Dedifferentiated amniotic fluid mesenchymal stem cell (primary cell): Measurements from ENCODE around the gene SNRPD3.
"Not testable (repeated sequence)": the region's sequence is repeated elsewhere in the genome, so short reads cannot be mapped to it uniquely, and the experiment has no call there.

Experiments
- DNase-seq: peaks from one replicate; pipeline ENCODE4 v3.0.0-alpha.2; 2016; ENCODE audit errors: extremely low spot score

Gene SNRPD3

DNA sequence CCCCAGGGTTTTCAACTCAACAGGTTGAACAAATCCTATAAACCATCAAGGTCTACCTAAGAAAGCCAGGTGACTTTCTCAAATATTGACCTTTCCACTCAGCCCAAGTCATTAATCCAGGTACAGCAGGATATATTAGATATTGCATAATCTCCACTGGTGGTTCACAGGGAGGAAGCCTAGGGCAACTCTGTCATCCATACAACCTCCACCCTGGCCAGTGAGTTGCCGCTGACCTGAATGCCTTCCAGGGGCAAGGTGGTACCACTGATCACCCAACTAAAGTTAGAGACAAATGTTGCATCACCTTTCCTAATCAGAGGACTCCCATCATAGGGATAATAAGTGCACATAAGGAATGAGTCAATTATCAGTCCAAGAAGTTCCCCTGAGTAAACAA lies 23.7 kb upstream of the SNRPD3 start:
- DNase-seq = no peak

DNA sequence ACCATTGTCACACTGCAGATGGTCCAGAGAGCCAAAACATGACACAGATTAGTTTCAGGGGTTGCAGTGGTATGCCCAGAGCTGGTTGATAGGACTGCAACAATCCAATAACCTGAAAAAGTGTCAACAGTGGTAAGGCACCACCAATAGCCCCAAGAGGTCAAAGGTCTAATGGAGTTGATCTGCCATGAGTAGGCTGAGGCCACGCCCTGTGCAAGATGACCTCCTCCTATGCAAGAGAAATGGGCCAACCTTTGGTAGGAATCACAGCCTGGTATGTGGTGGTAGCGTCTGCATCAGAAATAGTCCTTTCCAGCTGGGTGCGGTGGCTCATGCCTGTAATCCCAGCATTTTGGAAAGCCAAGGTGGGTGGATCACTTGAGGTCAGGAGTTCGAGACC lies 20.5 kb upstream of the SNRPD3 start:
- no peak for DNase-seq

DNA sequence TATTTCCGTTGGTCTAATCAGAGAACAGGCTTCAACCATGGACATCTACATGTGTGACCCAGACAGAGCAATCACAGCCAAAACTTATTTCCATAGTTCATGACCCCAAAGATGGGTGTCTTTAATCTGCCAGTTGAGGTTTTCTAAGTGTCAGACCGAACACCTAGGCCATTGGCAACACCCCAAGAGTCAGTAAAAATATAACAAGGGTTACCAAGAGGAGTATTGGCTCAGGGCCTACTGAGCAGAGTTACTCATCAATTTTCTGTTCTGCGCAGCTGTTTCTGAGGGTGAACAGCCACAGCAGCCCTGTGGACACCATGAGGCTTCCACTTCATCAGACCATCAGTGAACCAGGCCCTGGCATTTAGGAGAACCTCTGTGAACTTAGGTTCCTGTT lies 19.7 kb upstream of the SNRPD3 start:
- no peak for DNase-seq

DNA sequence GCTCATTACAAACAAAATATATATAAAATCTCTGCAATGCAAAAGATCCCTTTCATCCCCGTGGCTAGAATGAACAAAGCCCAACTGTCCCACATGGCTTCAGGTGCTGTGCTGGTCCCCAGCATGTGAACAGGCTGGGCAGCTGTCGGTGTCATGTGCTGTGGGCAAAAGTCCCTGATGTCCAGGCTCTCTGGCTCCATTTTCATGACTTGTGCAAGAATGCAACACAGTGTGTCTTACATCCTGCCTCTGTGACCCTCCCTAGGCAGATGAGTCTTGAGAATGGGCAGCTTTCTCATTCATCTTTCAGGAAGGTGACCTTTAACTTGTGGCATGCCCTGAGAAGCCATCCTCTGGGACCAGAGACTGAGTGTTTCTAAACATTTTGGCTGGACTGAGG lies 15.3 kb upstream of the SNRPD3 start:
- no peak for DNase-seq

DNA sequence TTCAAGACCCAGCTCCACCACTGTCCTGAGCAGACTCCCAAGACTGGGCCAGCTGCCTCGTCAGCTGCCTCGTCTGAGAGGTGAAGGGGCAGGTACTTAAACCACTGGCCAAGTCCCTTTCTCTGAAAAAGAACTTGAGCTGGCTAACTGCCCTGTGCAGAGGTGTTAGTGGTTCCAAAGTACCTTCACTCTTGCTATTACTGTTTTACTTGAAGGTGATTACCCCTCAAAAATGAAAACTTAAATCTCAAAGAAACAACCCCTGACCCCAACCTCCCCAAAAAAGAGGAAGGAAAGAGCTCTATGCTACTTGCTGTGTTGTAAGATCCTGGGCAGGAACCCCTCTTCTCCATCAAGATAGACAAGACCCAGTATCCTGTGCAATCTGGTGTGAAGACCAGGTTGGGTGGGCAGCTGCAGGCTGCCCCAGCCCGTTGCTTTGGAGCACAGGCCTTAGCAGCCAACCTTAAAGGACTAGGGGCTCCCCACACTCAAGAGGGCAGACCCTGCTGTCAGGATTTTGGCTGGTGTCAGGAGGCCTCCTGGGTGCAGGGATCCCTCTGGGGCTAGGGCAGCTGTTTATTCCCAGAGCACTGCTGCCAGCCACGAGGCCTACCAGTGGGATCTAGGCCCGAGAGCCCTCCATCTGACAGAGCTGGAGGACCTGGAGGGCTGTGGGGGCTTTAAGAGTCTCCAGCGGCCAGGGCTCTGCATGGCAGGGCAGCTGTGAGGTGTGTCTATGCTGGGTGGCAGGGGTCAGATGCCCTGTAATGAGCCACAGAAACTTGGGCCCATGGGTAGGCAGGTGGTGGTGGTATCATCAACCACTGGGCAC lies 13.9 kb upstream of the SNRPD3 start:
- DNase-seq = no peak

DNA sequence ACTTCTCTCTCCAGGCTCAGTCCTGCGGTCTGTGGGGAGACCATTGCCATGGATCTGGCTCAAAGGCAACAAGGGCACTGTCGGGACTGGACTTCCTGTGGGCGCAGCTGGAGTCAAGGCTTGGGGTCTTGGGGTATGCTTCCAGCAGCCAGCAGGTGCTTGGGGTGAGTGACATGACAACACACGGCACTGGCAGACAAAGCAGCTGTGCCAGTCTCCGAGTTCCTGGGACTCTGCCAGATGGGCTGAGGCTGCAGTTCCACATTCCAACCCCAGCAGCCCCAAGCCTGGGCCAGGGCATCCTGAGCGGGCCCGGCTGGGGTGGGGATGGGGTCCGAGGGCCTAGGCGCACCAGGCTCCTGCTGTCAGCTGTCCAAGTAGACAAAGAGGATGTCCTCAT lies 13.2 kb upstream of the SNRPD3 start:
- no peak for DNase-seq

DNA sequence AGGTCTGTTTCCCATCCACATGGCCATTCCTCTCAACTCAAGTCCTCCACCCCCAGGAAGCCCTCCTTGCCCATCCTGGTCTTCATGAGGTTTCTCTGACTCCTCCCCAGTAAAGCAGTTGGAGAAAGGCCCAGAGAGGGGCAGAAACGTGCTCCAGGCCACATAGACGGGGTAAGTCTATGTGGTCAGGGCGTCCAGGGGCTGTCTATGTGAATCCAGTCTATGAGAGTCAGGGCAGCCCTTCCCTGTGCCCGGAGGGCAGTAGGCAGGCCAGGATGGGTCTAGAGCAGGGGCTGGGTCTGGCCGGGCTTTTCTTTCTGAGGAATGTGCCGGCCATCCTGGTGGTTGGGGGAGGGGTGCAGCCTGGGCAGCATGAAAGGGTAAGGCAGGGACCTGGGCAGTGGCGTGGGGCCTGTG lies 12.6 kb upstream of the SNRPD3 start:
- DNase-seq = no peak

DNA sequence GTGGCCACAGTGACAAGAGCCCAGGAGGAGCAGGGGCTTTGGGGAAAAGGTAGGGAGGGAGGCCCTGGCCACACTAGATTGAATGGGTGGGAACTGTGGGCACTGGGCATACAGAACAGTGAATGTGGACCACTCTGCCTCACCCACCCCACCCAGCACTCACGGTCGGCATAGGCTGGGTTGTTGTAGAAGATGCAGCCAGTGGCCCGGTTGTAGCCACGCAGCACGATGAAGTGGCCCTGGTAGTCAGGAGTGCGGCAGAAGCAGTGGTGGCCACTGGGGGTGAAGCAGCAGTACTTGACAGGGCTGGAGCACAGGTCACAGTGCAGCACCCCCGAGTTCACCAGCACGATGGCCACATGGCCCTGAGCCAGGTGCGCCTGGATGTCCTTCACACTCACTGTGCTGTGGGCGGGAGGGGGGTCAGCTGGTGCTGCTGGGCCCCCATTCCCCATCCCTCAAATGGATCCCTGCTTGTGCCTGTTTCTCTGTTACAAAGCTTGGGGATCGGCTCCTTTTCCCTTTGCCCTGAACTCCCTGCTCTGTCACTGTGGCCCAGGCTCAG lies 12.0 kb upstream of the SNRPD3 start:
- DNase-seq = no peak

DNA sequence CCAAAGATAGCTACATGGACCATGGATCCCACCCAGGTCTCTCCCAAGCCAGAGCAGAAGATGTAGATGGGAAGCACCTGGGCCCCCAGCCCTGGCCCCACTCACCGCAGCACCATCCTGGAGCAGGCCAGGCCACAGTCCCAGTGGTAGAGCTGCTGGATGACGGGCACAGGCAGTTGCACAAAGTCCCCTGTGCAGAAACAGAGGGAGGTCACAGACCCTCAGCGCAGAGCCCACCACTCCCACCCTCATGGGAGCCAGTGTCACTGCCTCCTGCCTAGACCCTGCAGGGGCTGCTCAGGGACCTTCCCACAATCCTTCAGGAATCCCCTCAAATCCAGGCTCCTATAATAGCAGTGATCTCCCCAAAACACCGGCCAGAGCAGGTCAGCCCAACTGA lies 7.0 kb upstream of the SNRPD3 start:
- no peak for DNase-seq

DNA sequence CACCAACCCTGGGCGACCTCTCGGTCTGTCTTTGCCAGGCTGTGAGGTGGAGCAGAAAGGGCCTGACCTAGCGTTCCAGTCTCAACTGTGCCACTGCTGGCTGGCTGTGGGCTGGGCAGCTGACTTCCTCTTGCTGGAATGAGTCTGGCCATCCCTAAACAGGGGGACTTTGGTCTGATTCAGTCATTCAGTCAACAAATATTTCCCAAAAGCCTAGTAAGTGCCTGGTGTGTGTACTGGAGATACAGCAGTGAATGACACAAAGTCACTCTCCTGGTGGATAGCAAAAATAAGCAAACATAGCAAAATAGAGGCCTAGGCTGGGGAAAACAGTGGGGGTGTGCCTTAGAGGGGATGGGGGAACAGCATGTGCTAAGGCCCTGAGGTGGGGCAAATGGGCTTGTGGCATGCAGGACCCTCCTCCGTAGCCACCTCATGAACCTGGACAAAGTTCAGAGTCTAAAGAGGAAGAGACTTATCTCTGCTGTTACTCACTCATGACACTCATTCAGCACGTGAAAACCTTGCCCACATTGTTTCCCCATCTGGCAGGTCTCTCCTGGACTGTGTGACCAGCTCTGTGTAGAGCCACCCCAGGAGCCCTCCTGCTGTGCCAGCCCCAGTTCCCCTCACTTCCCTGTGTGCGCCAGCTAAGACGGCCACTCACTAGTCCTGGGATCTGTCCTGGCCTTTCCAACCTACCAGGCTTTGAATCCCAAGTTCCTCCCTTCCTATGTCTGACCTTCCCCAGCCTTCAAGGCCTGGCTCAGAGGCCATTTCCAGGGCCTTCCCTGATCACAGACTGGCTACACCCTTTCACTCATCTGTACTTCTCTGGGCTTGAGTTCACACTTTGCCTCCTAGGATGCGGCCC lies 5.5 kb upstream of the SNRPD3 start:
- DNase-seq = no peak

DNA sequence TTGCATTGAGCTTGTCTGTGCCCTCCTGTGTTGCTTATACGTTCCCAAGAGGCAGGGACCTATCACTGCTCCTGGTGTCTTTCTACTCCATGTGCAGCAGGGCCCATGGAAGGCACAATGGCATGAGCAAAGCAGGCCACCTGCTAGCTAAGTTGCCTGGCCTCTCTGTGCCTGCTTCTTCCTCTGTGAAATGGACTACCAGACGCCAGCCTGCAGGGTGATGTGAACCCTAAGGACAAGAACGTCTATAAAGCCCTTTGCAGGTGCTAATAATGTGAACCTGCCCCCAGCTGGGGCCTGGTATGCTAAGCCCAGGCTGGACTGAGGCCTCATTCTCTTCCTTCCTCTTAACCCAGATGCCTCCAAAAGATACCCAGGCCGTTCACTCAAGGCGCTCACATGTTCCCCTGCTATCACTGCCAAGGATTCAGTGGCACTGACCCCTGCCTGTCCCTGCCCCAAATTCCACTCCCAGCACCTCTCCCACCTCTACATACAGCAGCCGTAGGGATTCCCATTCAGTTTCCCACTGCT lies 4.8 kb upstream of the SNRPD3 start:
- DNase-seq = no peak

DNA sequence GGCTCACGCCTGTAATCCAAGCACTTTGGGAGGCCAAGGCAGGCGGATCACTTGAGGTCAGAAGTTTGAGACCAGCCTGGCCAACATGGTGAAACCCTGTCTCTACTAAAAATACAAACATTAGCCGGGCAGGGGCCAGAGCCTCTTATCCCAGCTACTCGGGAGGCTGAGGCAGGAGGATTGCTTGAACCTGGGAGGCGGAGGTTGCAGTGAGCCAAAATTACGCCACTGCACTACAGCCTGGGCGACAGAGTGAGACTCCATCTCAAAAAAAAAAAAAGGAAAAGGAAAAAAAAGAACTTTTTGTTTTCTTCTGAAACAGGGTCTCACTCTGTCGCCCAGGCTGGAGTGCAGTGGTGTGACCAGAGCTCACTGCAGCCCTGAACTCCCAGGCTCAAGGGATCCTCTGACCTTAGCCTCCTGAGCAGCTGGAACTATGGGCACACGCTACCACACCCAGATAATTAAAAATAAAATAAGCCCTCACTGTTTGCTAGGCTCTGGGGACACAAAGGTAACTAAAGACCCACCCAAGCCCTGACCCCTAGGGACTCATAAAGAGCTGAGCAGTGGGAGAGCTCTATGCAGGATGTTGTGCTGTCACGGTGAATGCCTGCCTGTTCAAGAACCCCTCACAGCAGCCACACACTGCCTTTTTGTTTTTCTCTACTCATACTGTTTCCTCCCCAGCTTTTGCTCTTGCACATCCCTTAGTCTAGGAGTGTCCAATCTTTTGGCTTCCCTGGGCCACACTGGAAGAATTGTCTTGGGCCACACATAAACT lies 3.1 kb upstream of the SNRPD3 start:
- DNase-seq = not testable (repeated sequence)

DNA sequence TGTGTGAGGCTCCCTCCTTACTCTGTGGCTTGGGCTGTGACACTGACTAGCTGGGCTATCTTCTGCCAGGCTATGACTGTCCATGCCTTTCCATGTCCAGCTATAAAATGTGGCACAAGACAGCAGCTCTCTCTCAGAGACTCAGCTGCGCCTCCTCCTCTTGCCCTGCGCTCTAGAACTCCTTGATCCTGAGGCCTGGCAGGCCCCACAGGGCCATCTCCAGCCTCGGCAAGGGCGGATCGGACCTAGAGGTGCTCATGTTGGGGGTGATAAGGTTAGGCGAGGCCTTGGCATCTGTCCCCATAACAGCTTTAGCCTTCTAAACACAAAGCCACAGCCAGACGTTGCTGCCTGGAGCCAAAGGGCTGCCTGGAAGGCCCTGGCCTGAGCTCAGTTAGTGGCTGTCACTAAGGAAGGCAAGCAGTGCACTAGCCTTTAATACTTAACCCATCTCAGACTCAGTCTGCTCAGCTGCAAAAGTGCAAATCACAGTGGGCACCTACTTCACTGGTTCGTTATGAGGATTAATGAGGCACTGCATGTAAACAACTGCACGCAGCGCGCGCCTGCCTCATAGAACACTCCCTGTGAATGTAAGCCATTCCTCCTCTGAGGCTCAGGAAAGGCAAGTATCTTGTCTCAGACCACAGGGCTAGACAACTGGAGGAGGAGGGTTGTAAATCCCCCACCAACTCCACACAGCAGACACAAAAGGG lies 2.0 kb upstream of the SNRPD3 start:
- no peak for DNase-seq

DNA sequence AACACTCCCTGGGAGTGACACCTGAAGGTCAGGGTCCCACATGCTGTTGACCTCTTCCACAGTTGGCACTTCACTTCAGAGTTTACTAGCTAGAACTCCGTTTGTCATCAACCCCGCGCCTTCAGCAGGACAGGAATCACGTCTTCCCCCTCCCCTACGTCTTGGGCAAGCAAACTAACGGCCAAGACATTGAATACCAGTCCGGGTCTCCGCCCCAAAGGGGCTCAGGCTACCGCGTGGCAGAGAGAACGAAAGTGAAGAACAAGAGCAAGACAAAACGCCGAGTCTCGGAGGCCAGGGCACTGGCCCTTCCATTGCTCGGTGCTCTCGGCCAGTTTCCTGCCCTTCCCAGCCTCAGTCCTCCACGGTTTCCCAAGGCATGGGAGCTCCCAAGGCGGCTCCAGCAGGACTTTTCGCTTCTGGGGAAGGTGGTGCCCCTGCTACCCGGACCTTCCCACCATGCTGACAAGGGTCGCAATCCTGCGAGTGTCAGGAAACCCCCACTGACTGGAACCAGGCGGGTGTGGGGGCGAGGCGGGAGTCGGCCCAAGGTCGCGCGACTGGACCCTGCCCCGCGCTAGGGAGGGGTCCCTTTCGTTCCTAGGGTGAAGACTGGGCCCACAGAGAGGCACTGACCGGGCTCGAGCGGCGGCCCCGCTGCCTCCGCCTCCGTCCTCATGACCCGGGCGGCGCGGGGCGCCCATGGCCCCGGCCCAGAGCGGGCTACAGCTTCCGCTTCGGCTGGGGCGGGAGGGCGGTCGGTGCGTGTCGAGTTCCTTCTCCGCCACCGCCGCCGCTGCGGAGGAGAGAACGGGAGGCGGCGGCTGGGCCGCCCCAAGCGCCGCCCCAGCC lies 1.3 kb upstream of the SNRPD3 start, which contains the start of gene GUCD1:
GUCD1 (minus strand) TSS at position 826 of the 852 bp plus-strand sequence; CDS start at position 679, 147 bp downstream.
- peak; percentile 40 for DNase-seq

DNA sequence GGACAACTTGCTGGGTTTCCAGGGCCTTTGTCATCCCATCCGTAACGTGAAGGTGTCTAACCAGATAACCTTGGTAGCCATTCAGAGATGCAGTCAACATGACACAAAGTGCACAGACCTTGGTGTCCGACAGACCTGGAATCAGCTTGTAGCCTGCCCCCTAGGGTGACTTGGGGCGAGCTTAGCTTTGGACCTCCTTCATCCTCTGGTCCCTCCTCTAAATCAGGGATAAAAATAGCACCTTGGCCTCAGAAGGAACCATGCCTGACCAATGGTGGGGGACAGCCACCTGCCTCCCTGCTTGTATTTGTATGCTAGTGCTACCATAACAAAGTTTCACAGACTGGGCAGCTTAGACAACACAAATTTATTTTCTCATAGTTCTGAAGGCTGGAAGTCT lies 3.7 kb downstream of the SNRPD3 start:
- no peak for DNase-seq

DNA sequence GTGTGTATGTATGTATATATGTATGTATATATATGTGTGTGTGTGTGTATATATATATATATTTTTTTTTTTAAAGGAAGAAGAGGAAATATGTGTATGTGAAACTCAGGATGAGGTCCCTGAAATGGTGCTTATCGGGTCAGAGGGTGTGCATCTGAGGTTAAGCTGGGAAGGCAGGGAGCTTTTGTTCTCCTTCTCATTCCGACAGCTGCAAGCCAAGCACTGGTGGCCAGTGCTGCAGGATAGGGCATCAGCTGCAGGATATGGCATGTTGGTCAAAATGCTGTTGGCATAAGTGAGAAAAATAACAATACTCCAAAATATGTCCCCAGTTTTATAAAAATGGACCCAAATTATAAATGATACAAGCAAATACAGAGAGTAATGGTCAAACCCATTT lies 7.4 kb downstream of the SNRPD3 start:
- no peak for DNase-seq

DNA sequence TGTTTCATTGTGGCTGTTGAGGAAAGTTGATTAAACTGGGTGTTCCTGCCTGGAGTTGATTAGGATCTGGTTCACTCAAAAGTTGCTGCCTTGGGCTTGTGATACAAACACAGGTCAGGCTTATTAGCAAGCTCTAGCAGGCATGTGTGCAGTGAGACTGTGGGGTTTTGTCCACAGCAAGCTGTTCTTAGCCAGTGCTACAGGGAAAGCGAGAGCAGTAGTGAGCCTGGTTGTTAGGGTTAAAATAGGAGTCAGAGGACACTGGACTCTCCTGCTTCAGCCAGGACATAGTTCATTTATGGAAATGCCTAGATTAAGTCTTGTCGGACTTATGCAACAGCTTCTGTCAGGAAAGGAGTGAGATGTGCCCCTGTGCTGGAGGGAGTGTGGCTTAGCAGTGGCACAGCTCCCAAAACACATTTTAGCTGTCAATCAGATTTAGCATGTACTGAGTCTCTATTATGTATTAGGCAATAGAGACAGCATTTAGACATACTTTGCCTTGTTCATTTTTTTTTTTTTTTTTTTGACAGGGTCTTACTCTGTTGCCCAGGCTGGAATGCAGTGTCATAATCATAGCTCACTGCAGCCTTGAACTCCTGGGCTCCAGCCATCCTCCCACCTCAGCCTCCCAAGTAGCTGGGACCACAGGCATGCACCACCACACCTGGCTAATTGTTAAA lies 8.7 kb downstream of the SNRPD3 start:
- no peak for DNase-seq

DNA sequence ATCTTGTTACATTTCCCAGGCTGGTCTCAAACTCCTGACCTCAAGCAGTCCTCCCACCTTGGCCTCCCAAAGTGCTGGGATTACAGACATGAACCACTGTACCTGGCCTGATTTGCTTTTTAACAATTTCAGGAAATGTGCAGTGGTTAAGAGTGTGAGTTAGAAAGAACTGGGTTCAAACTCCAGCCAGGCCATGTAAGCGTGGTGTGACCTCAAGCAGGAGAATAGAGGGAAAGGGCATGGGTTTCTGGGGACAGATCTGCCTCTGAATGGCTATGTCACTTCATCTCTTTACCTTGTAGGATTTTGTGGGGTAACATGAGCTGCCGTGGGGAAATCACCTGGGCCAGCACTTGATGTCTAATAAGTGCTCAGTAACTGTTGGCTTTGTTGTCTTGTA lies 9.3 kb downstream of the SNRPD3 start:
- DNase-seq = no peak

DNA sequence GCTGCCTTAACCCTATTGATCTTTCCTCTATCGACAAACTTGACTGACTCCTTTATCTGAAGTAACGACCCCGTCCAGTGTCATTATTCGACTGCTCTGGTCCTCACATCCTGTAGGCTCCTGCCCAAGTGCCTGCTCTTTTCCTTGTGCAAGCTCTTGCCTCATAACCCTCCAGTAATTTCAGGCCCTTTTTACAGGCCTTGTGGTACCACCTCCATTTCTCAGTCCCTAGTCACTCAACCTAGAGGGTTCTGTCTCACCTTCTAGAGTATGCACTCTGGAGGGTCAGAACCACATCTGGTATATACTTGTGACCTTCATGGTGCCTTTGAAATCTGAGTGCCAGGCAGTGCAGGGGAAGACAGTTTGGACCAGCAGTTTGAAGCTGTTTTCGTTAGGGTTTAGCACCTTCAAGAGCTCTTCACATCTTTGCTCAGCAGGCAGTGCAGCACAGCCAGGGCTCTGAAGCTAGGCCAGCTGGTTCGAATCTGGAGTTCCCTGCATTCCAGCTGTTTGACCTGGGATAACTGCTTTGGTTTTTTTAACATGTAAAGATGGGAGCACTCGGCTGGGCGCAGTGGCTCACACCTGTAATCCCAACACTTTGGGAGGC lies 11.2 kb downstream of the SNRPD3 start:
- no peak for DNase-seq
